Sciatic nerve (tissue), 2 donors: Measurements from ENCODE around the gene MAIP1. TPM values are rescaled to one million over a fixed set of nuclear protein-coding genes. Genes with fewer than 3 reads are reported as not detected.
"Not testable (repeated sequence)": the region's sequence is repeated elsewhere in the genome, so short reads cannot be mapped to it uniquely, and the experiment has no call there.

Experiments
- ATAC-seq: fragments of 200-7000 bp; cut with Tn5 transposase; one replicate; pipeline ENCODE4 v1.9.1; 2020; ENCODE audit warnings: mild to moderate bottlenecking, moderate library complexity
- DNase-seq: peaks from one replicate; pipeline ENCODE4 v3.0.0-alpha.2; 2020; ENCODE audit warnings: low spot score
- intact Hi-C: fragments of 100-400 bp; cut with DNase I; formaldehyde crosslinking; loops from one replicate; pipeline ENCODE4 v1.14.2; 2022
- total RNA-seq: library from RNA; stranded (reverse); fragmentation: NEBNext Ultra II Directional; extraction: Animal tissue kit (Norgen Biotek cat#: 25700); gene quantifications from one replicate; pipeline ENCODE4 v1.2.1, GENCODE V29; 2021
- donor health status: DM: no; HTN: no; CAD: no.
- donor health status: DM: no; HTN: no; CAD: no.

Gene MAIP1
- 12.6 TPM for total RNA-seq

GRCh38 chr2:199955339-199956061 lies at the start of gene MAIP1, which contains the start of gene TYW5:
Gene MAIP1, plus strand, starts transcription at chr2:199955582. Its CDS starts 217 bp downstream, at chr2:199955799.
Gene TYW5, minus strand, starts transcription at chr2:199955491. Its CDS starts 21 bp downstream, at chr2:199955470.
- DNase-seq (peak; percentile 88), ATAC-seq (peak; percentile 96)
- intact Hi-C loops, result no loop called here

GRCh38 chr2:199907008-199907714 lies 48.2 kb upstream of the MAIP1 start:
- intact Hi-C loops, result no loop called here
- no peak for ATAC-seq
- no peak for DNase-seq

- intact Hi-C loops, result no loop called here
- ATAC-seq (no peak), DNase-seq (no peak)
Measured at GRCh38 chr2:199910338-199911051, 44.9 kb upstream of the MAIP1 start.

GRCh38 chr2:199911052-199911876 lies 44.1 kb upstream of the MAIP1 start, which contains the start of gene C2orf69:
Gene C2orf69, plus strand, starts transcription at chr2:199911293. Its CDS starts 146 bp downstream, at chr2:199911439.
- DNase-seq (peak; percentile 98), ATAC-seq (peak; percentile 99)
- intact Hi-C loops, result no loop called here

GRCh38 chr2:199911877-199912161 lies 43.6 kb upstream of the MAIP1 start:
- intact Hi-C loops, result no loop called here
- ATAC-seq (peak; percentile 62), DNase-seq (peak; percentile 66)

GRCh38 chr2:199912553-199913114 lies 42.7 kb upstream of the MAIP1 start:
- ATAC-seq, intact Hi-C loops, DNase-seq: not testable (repeated sequence)

GRCh38 chr2:199914372-199914958 lies 40.9 kb upstream of the MAIP1 start:
- intact Hi-C loops, result no loop called here
- ATAC-seq, result no peak
- no peak for DNase-seq

GRCh38 chr2:199916980-199917379 lies 38.4 kb upstream of the MAIP1 start:
- intact Hi-C loops, result no loop called here
- DNase-seq, result no peak
- ATAC-seq, result no peak

- DNase-seq (no peak), ATAC-seq (no peak)
- intact Hi-C loops, result no loop called here
Measured at GRCh38 chr2:199922856-199923255, 32.5 kb upstream of the MAIP1 start.

- DNase-seq, result no peak
- no peak for ATAC-seq
- intact Hi-C loops, result no loop called here
Measured at GRCh38 chr2:199923924-199924323, 31.5 kb upstream of the MAIP1 start.

- DNase-seq (no peak), ATAC-seq (no peak)
- intact Hi-C loops, result no loop called here
Measured at GRCh38 chr2:199926806-199927205, 28.6 kb upstream of the MAIP1 start.

- no peak for ATAC-seq
- intact Hi-C loops, result no loop called here
- no peak for DNase-seq
Measured at GRCh38 chr2:199928226-199928625, 27.2 kb upstream of the MAIP1 start.

- DNase-seq (no peak), ATAC-seq (no peak)
- intact Hi-C loops, result no loop called here
Measured at GRCh38 chr2:199928626-199929025, 26.8 kb upstream of the MAIP1 start.

- intact Hi-C loops, result no loop called here
- ATAC-seq (no peak), DNase-seq (no peak)
Measured at GRCh38 chr2:199929262-199929661, 26.1 kb upstream of the MAIP1 start.

GRCh38 chr2:199932312-199932855 lies 23.0 kb upstream of the MAIP1 start:
- intact Hi-C loops, result no loop called here
- DNase-seq (no peak), ATAC-seq (no peak)

- intact Hi-C loops, result no loop called here
- no peak for ATAC-seq
- no peak for DNase-seq
Measured at GRCh38 chr2:199933466-199933865, 21.9 kb upstream of the MAIP1 start.

- DNase-seq, result no peak
- ATAC-seq, result no peak
- intact Hi-C loops, result no loop called here
Measured at GRCh38 chr2:199936554-199936953, 18.8 kb upstream of the MAIP1 start.

- ATAC-seq (no peak), DNase-seq (no peak)
- intact Hi-C loops, result no loop called here
Measured at GRCh38 chr2:199940373-199940772, 15.0 kb upstream of the MAIP1 start.
